GM23248 (cell line): ENCODE results near the gene CD109. TPM values are rescaled to one million over a fixed set of nuclear protein-coding genes. Genes with fewer than 3 reads are reported as not detected.

Source experiments
- DNase-seq: peaks from one replicate; pipeline ENCODE4 v3.0.0-alpha.2; 2015
- H2AFZ ChIP-seq: fragments of 200-600 bp; sonication (generic); 2 replicates; pipeline ENCODE4 v1.6.1; 2016; ENCODE audit warnings: antibody characterized with exemption
- H3F3A ChIP-seq: fragments of 200-600 bp; sonication (generic); 2 replicates; pipeline ENCODE4 v1.6.1; 2016; ENCODE audit warnings: mild to moderate bottlenecking, antibody characterized with exemption, mixed run types; ENCODE audit not compliant: insufficient read depth
- H3K27ac ChIP-seq: fragments of 200-600 bp; sonication (generic); 2 replicates; pipeline ENCODE4 v1.5.1; 2016; ENCODE audit warnings: mild to moderate bottlenecking
- H3K27me3 ChIP-seq: fragments of 200-600 bp; sonication (generic); replicated peaks from 2 replicates; pipeline ENCODE4 v1.6.1; 2016; ENCODE audit warnings: mild to moderate bottlenecking; ENCODE audit not compliant: insufficient read depth
- H3K36me3 ChIP-seq: fragments of 200-600 bp; sonication (generic); 2 replicates; pipeline ENCODE4 v1.6.1; 2016; ENCODE audit warnings: low read depth, mild to moderate bottlenecking
- H3K4me1 ChIP-seq: fragments of 200-600 bp; sonication (generic); 2 replicates; pipeline ENCODE4 v1.6.1; 2016; ENCODE audit warnings: mild to moderate bottlenecking; ENCODE audit not compliant: insufficient read depth
- H3K4me2 ChIP-seq: fragments of 200-600 bp; sonication (generic); one replicate; pipeline ENCODE4 v1.6.1; 2016; ENCODE audit warnings: mild to moderate bottlenecking; ENCODE audit not compliant: unreplicated experiment
- H3K4me3 ChIP-seq: fragments of 200-600 bp; sonication (generic); 2 replicates; pipeline ENCODE4 v1.5.1; 2016; ENCODE audit warnings: mild to moderate bottlenecking
- H3K79me2 ChIP-seq: fragments of 200-600 bp; sonication (generic); 2 replicates; pipeline ENCODE4 v1.6.1; 2016; ENCODE audit warnings: mild to moderate bottlenecking; ENCODE audit not compliant: insufficient read depth
- H3K9ac ChIP-seq: fragments of 200-600 bp; sonication (generic); 2 replicates; pipeline ENCODE4 v1.6.1; 2016; ENCODE audit warnings: mild to moderate bottlenecking
- H3K9me2 ChIP-seq: fragments of 200-600 bp; sonication (generic); 2 replicates; pipeline ENCODE4 v1.6.1; 2016; ENCODE audit warnings: mixed run types, mild to moderate bottlenecking, moderate library complexity; ENCODE audit not compliant: insufficient read depth
- H3K9me3 ChIP-seq: fragments of 200-600 bp; sonication (generic); one replicate; pipeline ENCODE4 v1.6.1; 2017; ENCODE audit warnings: low read depth
- H4K20me1 ChIP-seq: fragments of 200-600 bp; sonication (generic); 2 replicates; pipeline ENCODE4 v1.6.0; 2016; ENCODE audit not compliant: insufficient read depth
- EZH2 ChIP-seq: fragments of 200-600 bp; sonication (generic); IDR thresholded peaks from 2 replicates; pipeline ENCODE4 v1.6.1; 2018; ENCODE audit warnings: antibody characterized with exemption, mild to moderate bottlenecking; ENCODE audit not compliant: insufficient read depth, poor library complexity, severe bottlenecking
- EZH2phosphoT487 ChIP-seq: fragments of 200-600 bp; sonication (generic); IDR thresholded peaks from 2 replicates; pipeline ENCODE4 v1.6.1; 2018; ENCODE audit warnings: antibody characterized with exemption, moderate library complexity, mild to moderate bottlenecking, low read depth; ENCODE audit not compliant: insufficient read depth
- WGBS, 2 experiments: methylation state at CpG; one replicate each; pipeline ENCODE4 v1.1.6; 2015 to 2017; ENCODE audit warnings: low lambda C conversion rate in 2 of 2, low coverage in 1 of 2; ENCODE audit errors: missing lambda C conversion rate in 2 of 2; 5-methylcytosine and 5-hydroxymethylcytosine counted together
- in situ Hi-C: fragments of 300-500 bp; cut with MboI; formaldehyde crosslinking; loops from 2 replicates; pipeline ENCODE4 v1.15.0; 2020
- polyA plus RNA-seq: library from polyadenylated mRNA; unstranded; fragments of >200 nt; fragmentation: Nextera tagmentation; extraction: Ambion mirVana; gene quantifications from 2 replicates; pipeline ENCODE4 v1.2.1, GENCODE V29; 2016
- total RNA-seq: library from RNA; depleted of rRNA; stranded (reverse); fragments of >200 nt; shearing (Covaris generic); gene quantifications from 2 replicates; pipeline ENCODE4 v1.2.3, GENCODE V29; 2014

The CD109 gene
- total and polyA plus RNA-seq, 2 experiments from 2014 or later, result 31.3 to 68.6 TPM

DNA sequence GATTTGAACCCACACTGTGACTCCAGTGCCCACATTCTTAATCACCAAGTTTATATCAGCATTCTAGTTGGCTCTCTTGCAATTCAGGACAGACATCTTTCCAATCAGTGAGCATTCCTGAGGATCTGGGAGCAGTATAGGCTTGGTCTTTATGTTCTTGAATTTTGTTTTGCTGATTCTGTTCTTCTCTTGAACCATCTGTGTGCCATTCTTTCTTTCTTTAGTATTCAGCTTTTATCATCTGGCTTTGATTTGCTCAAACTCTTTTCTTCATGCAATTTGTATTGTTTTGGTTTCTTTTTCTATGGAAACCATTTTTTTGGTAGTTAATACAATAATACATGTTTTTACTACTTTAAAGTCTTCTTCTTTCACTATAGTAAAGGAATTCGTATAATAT lies 162.4 kb downstream of the CD109 start:
- TF ChIP-seq EZH2phosphoT487 (no peak), EZH2 (no peak)
- no peaks in the 10 kb centered on the region for H3K27me3 ChIP-seq
- no peak overlapping the region for H3K9ac ChIP-seq
- no peaks in the 10 kb centered on the region for H3K36me3 ChIP-seq
- no peaks in the 10 kb centered on the region for H3K79me2 ChIP-seq
- no peak overlapping the region for H3K4me2 ChIP-seq
- DNase-seq, result peak; percentile 6
- no peaks in the 10 kb centered on the region for H4K20me1 ChIP-seq
- H3K4me3 ChIP-seq, result no peak overlapping the region
- H3K27ac ChIP-seq, result no peak overlapping the region
- peaks cover 5% of the 10 kb centered on the region; the same call in 1 of the 2 replicates for H3F3A ChIP-seq
- H3K4me1 ChIP-seq, result peaks cover 8% of the 10 kb centered on the region
- 71 to 80% methylated on average over 1 of the region's 1 CpG for WGBS, 2 experiments
- H3K9me3 ChIP-seq, result no peaks in the 10 kb centered on the region
- in situ Hi-C loops, result no loop called here
- no peaks in the 10 kb centered on the region for H3K9me2 ChIP-seq
- no peak overlapping the region for H2AFZ ChIP-seq

DNA sequence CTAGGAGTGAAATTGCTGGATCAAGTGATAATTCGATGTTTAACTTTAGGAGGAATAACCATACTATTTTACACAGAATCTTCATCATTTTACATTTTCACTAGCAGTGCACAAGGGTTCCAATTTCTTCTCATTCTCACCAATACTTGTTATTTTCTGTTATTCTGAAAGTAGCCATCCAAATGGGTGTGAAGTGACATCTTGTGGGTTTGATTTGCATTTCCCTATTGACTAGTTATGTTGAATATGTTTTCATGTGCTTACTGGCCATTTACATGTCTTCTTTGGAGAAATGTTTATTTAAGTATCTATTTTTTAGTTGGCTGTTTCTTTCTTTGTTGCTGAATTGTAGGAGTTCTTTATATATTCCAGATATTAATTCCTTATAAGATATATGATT lies 164.3 kb downstream of the CD109 start:
- H3K27me3 ChIP-seq, result no peaks in the 10 kb centered on the region
- no peaks in the 10 kb centered on the region for H3K36me3 ChIP-seq
- no peak overlapping the region for H3K9ac ChIP-seq
- no peaks in the 10 kb centered on the region for H3K79me2 ChIP-seq
- H3K4me1 ChIP-seq, result peaks cover 6% of the 10 kb centered on the region
- H3K9me2 ChIP-seq, result no peaks in the 10 kb centered on the region
- H2AFZ ChIP-seq, result no peak overlapping the region
- no peak overlapping the region for H3K4me3 ChIP-seq
- TF ChIP-seq EZH2phosphoT487 (no peak), EZH2 (no peak)
- H3K27ac ChIP-seq, result no peak overlapping the region
- H3F3A ChIP-seq, result no peaks in the 10 kb centered on the region
- no peaks in the 10 kb centered on the region for H4K20me1 ChIP-seq
- DNase-seq, result no peak
- H3K9me3 ChIP-seq, result no peaks in the 10 kb centered on the region
- in situ Hi-C loops, result no loop called here
- 95 to 100% methylated on average over 1 of the region's 1 CpG for WGBS, 2 experiments
- no peak overlapping the region for H3K4me2 ChIP-seq

DNA sequence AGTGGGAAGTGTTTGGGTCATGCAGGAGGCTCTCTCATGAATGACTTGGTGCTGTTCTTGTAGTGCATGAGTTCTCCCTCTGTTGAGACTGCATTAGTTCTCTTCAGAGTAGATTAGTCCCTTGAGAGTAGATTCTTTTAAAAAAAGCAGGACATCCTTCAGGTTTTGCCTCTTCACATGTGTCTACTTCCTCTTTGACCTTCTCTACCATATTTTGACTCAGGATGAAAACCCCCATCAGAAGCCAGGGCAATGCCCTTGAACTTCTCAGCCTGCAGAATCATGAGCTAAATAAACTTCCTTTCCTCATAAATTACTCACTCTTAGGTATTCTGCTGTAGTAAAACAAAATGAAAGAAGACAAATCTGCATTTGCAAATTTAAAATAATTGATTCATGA lies 170.3 kb downstream of the CD109 start:
- Histone ChIP-seq H3K4me2 (no peak overlapping the region), H3F3A (no peaks in the 10 kb centered on the region), H3K4me3 (no peak overlapping the region), H2AFZ (no peak overlapping the region), H3K27me3 (no peaks in the 10 kb centered on the region), H3K27ac (no peak overlapping the region), H3K9me3 (no peaks in the 10 kb centered on the region), H3K36me3 (no peaks in the 10 kb centered on the region; the same call in 1 of the 2 replicates), H3K9me2 (no peaks in the 10 kb centered on the region; the same call in 1 of the 2 replicates), H3K4me1 (no peaks in the 10 kb centered on the region), H4K20me1 (no peaks in the 10 kb centered on the region), H3K9ac (no peak overlapping the region), H3K79me2 (no peaks in the 10 kb centered on the region)
- in situ Hi-C loops, result no loop called here
- TF ChIP-seq EZH2, result no peak
- DNase-seq, result no peak

DNA sequence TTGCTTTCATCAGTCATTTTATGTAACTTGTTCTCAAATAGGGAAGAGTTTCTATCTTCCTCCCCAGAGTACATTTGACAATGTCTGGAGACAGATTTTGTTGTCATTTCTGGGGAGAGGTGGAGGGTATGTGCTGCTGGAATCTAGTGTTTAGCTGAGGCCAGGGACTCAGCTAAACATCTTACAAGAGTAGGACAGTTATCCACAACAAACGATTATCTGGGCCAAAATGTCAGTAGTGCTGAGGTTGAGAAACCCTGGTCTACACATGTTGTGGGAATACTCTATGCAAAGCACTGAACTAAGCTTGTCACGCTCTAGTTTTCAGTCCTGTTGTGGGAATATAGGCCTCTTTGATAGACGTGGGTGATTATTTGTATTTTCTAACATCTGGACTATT lies 171.4 kb downstream of the CD109 start:
- H3F3A ChIP-seq, result no peaks in the 10 kb centered on the region
- H3K4me2 ChIP-seq, result no peak overlapping the region
- no peaks in the 10 kb centered on the region for H4K20me1 ChIP-seq
- H3K4me3 ChIP-seq, result no peak overlapping the region
- H3K9me2 ChIP-seq, result no peaks in the 10 kb centered on the region; the same call in 1 of the 2 replicates
- no peak for DNase-seq
- H3K4me1 ChIP-seq, result no peaks in the 10 kb centered on the region
- no peaks in the 10 kb centered on the region for H3K79me2 ChIP-seq
- in situ Hi-C loops, result no loop called here
- no peaks in the 10 kb centered on the region; the same call in 1 of the 2 replicates for H3K36me3 ChIP-seq
- H3K27me3 ChIP-seq, result no peaks in the 10 kb centered on the region
- no peak overlapping the region for H3K9ac ChIP-seq
- 39 to 41% methylated on average over 3 of the region's 3 CpGs for WGBS, 2 experiments
- H2AFZ ChIP-seq, result no peak overlapping the region
- no peak for TF ChIP-seq EZH2
- TF ChIP-seq EZH2phosphoT487, result no peak
- H3K9me3 ChIP-seq, result no peaks in the 10 kb centered on the region
- no peak overlapping the region for H3K27ac ChIP-seq

DNA sequence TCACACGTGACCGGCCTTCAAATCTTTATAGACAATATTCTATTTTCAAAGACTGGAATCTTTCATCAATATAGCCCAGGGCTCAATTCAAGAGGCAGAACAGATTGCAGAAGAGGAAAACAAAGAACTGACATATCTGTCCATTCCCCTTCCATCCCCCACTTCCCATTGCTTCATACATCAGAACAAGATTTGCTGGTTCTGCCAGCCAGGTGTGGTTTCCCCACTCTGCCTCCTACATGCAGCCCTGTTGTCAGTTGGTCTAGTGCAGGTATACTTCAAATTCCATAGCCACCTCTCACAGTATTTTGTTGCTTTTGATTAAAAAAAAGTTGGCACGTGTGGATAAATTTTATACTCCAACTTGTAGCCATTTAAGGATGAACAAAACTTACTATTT lies 174.9 kb downstream of the CD109 start:
- Histone ChIP-seq H3K9ac (no peak overlapping the region), H3K4me2 (no peak overlapping the region), H3K4me3 (no peak overlapping the region), H3K9me2 (no peaks in the 10 kb centered on the region; the same call in 1 of the 2 replicates), H3K27ac (no peak overlapping the region), H3K9me3 (no peaks in the 10 kb centered on the region), H3F3A (0 out of 2 replicates have a peak, but pooled peaks cover 7% of the 10 kb centered on the region), H3K4me1 (peaks cover 11% of the 10 kb centered on the region; the same call in 1 of the 2 replicates), H4K20me1 (no peaks in the 10 kb centered on the region), H2AFZ (no peak overlapping the region), H3K27me3 (no peaks in the 10 kb centered on the region), H3K79me2 (no peaks in the 10 kb centered on the region), H3K36me3 (no peaks in the 10 kb centered on the region)
- TF ChIP-seq EZH2 (no peak), EZH2phosphoT487 (no peak)
- in situ Hi-C loops, result no loop called here
- 93 to 99% methylated on average over 3 of the region's 3 CpGs for WGBS, 2 experiments
- no peak for DNase-seq
